Activated CD4-positive, alpha-beta T cell treated with anti-CD3 and anti-CD28 coated beads, Interleukin-10, Interleukin-2, amounts not matched to agents 100 ng/mL and 50 ng/mL, durations not matched to agents 16 hours and 8 hours (primary cell): ENCODE results near the gene NEO1.
"Not testable (repeated sequence)": the region's sequence is repeated elsewhere in the genome, so short reads cannot be mapped to it uniquely, and the experiment has no call there.

Experiments
- DNase-seq: peaks from one replicate; pipeline ENCODE4 v3.0.0-alpha.2; 2020

The NEO1 gene

GRCh38 chr15:73150831-73151230 lies 98.6 kb downstream of the NEO1 start:
- no peak for DNase-seq

GRCh38 chr15:73153024-73153423 lies 100.8 kb downstream of the NEO1 start:
- DNase-seq, result no peak

- no peak for DNase-seq
Observed at GRCh38 chr15:73153447-73153846, 101.2 kb downstream of the NEO1 start.

GRCh38 chr15:73156431-73157191 lies 104.3 kb downstream of the NEO1 start:
- no peak for DNase-seq

- no peak for DNase-seq
Observed at GRCh38 chr15:73161546-73161945, 109.3 kb downstream of the NEO1 start.

GRCh38 chr15:73165435-73165834 lies 113.2 kb downstream of the NEO1 start:
- no peak for DNase-seq

- DNase-seq, result no peak
Observed at GRCh38 chr15:73165844-73166243, 113.6 kb downstream of the NEO1 start.

GRCh38 chr15:73166711-73167110 lies 114.4 kb downstream of the NEO1 start:
- DNase-seq, result not testable (repeated sequence)

- no peak for DNase-seq
Observed at GRCh38 chr15:73168487-73168886, 116.2 kb downstream of the NEO1 start.

GRCh38 chr15:73171711-73172110 lies 119.4 kb downstream of the NEO1 start:
- DNase-seq, result no peak

GRCh38 chr15:73172508-73172907 lies 120.2 kb downstream of the NEO1 start:
- no peak for DNase-seq

GRCh38 chr15:73174171-73174570 lies 121.9 kb downstream of the NEO1 start:
- DNase-seq, result no peak

GRCh38 chr15:73175382-73175781 lies 123.1 kb downstream of the NEO1 start:
- no peak for DNase-seq

- no peak for DNase-seq
Observed at GRCh38 chr15:73176598-73176997, 124.3 kb downstream of the NEO1 start.

- DNase-seq, result no peak
Observed at GRCh38 chr15:73183071-73183470, 130.8 kb downstream of the NEO1 start.

GRCh38 chr15:73190189-73190601 lies 137.9 kb downstream of the NEO1 start:
- no peak for DNase-seq

GRCh38 chr15:73195166-73195565 lies 142.9 kb downstream of the NEO1 start:
- DNase-seq, result no peak

- DNase-seq, result no peak
Observed at GRCh38 chr15:73196113-73196512, 143.8 kb downstream of the NEO1 start.

GRCh38 chr15:73200339-73200738 lies 148.1 kb downstream of the NEO1 start:
- DNase-seq, result no peak

- DNase-seq, result no peak
Observed at GRCh38 chr15:73210630-73211029, 158.4 kb downstream of the NEO1 start.

- no peak for DNase-seq
Observed at GRCh38 chr15:73212424-73212823, 160.2 kb downstream of the NEO1 start.

- DNase-seq, result not testable (repeated sequence)
Observed at GRCh38 chr15:73221450-73221849, 169.2 kb downstream of the NEO1 start.

- DNase-seq, result peak; percentile 79
Observed at GRCh38 chr15:73225358-73226015, 173.2 kb downstream of the NEO1 start.

GRCh38 chr15:73226093-73226814 lies 174.0 kb downstream of the NEO1 start:
- no peak for DNase-seq
